Osteocyte (in vitro differentiated cells): ENCODE measurements around the gene SPECC1. TPM values are rescaled to one million over a fixed set of nuclear protein-coding genes. Genes with fewer than 3 reads are reported as not detected.

Experiments
- DNase-seq: peaks from one replicate; pipeline ENCODE4 v3.0.0; 2021; ENCODE audit warnings: mixed read lengths; ENCODE audit not compliant: unreplicated experiment; ENCODE audit errors: extremely low spot score
- H3K27ac Mint-ChIP-seq: one replicate; pipeline ENCODE4 v1.8.0; 2021; ENCODE audit warnings: mild to moderate bottlenecking, mixed read lengths; ENCODE audit not compliant: unreplicated experiment
- H3K27me3 Mint-ChIP-seq: one replicate; pipeline ENCODE4 v1.8.0; 2021; ENCODE audit warnings: mixed read lengths; ENCODE audit not compliant: unreplicated experiment
- H3K36me3 Mint-ChIP-seq: one replicate; pipeline ENCODE4 v1.8.0; 2021; ENCODE audit warnings: mixed read lengths; ENCODE audit not compliant: unreplicated experiment
- H3K4me1 Mint-ChIP-seq: one replicate; pipeline ENCODE4 v1.8.0; 2021; ENCODE audit warnings: mixed read lengths; ENCODE audit not compliant: unreplicated experiment
- H3K4me3 Mint-ChIP-seq: one replicate; pipeline ENCODE4 v1.8.0; 2021; ENCODE audit warnings: mild to moderate bottlenecking, moderate library complexity, mixed read lengths; ENCODE audit not compliant: unreplicated experiment
- H3K9me3 Mint-ChIP-seq: one replicate; pipeline ENCODE4 v1.8.0; 2021; ENCODE audit warnings: mixed read lengths; ENCODE audit not compliant: unreplicated experiment
- total RNA-seq: library from RNA; stranded (reverse); gene quantifications from 2 replicates; pipeline ENCODE4 v1.2.1, GENCODE V29; 2021
- TF ChIP-seq, protein P1 (sequence below): fragments of 200-600 bp; sonication (generic); IDR thresholded peaks from 2 replicates; pipeline ENCODE4 v1.5.0; 2021; ENCODE audit warnings: antibody characterized with exemption, mild to moderate bottlenecking, moderate library complexity

The SPECC1 gene
- total RNA-seq, 1 donor from 2014 or later, result 12.1 TPM

- Mint-ChIP-seq H3K36me3 (peaks cover 2% of the 10 kb centered on the region), H3K4me1 (no peaks in the 10 kb centered on the region), H3K27me3 (peaks cover 34% of the 10 kb centered on the region), H3K9me3 (peaks cover 5% of the 10 kb centered on the region), H3K4me3 (no peak overlapping the region), H3K27ac (no peak overlapping the region)
- TF ChIP-seq, protein P1, sequence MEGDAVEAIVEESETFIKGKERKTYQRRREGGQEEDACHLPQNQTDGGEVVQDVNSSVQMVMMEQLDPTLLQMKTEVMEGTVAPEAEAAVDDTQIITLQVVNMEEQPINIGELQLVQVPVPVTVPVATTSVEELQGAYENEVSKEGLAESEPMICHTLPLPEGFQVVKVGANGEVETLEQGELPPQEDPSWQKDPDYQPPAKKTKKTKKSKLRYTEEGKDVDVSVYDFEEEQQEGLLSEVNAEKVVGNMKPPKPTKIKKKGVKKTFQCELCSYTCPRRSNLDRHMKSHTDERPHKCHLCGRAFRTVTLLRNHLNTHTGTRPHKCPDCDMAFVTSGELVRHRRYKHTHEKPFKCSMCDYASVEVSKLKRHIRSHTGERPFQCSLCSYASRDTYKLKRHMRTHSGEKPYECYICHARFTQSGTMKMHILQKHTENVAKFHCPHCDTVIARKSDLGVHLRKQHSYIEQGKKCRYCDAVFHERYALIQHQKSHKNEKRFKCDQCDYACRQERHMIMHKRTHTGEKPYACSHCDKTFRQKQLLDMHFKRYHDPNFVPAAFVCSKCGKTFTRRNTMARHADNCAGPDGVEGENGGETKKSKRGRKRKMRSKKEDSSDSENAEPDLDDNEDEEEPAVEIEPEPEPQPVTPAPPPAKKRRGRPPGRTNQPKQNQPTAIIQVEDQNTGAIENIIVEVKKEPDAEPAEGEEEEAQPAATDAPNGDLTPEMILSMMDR, result no peak
- DNase-seq, result no peak
These were observed 136.4 kb downstream of the SPECC1 start for GRCh38 chr17:20145567-20145966.

- H3K4me3 Mint-ChIP-seq, result no peak overlapping the region
- H3K27ac Mint-ChIP-seq, result no peak overlapping the region
- H3K27me3 Mint-ChIP-seq, result peaks cover 28% of the 10 kb centered on the region
- peaks cover 5% of the 10 kb centered on the region for H3K9me3 Mint-ChIP-seq
- no peaks in the 10 kb centered on the region for H3K36me3 Mint-ChIP-seq
- DNase-seq, result no peak
- TF ChIP-seq, protein P1, result no peak
- H3K4me1 Mint-ChIP-seq, result no peaks in the 10 kb centered on the region
These were observed 140.1 kb downstream of the SPECC1 start for GRCh38 chr17:20149251-20149650.

DNA sequence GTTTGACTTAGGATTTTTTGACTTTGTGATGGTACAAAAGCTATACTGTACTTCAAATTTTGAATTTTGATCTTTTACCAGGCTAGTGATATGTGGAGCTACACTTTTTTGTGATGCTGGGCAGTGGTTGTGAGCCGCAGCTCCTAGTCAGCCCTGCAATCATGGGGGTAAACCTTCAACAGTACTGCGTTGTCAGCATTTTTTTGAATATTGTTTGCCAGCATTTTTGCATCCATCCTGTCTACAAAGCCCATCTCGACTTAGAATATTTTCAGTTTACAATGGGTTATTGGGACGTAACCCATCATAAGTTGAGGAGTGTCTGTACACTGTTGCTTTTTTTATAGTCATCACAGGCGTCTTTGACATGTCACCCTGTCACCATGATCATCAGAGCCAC, 142.0 kb downstream of the SPECC1 start:
- H3K27me3 Mint-ChIP-seq, result peaks cover 16% of the 10 kb centered on the region
- peaks cover 2% of the 10 kb centered on the region for H3K9me3 Mint-ChIP-seq
- H3K27ac Mint-ChIP-seq, result no peak overlapping the region
- TF ChIP-seq, protein P1, result no peak
- no peak overlapping the region for H3K4me3 Mint-ChIP-seq
- no peaks in the 10 kb centered on the region for H3K36me3 Mint-ChIP-seq
- H3K4me1 Mint-ChIP-seq, result peaks cover 3% of the 10 kb centered on the region
- DNase-seq, result no peak

DNA sequence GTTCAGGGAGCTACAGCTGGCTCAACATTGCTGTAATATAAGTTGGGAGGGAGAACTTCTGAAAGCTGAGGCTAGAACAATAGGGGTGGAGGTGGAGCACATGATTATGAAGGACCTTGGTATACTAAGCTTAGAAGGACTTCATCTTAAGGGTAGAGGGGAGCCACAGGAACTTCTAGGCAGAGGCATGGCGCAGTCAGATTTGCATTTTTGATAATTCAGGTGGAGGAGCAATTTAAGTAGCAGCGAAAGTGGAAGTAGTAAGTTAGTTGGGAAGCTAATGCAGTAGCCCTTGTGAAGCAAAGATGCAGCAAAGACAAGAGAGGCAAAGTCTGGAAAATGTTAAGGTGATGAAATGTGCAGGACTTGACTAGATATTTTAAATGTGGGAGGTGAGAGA, 144.1 kb downstream of the SPECC1 start:
- Mint-ChIP-seq H3K36me3 (no peaks in the 10 kb centered on the region), H3K9me3 (no peaks in the 10 kb centered on the region), H3K4me3 (no peak overlapping the region), H3K27me3 (peaks cover 20% of the 10 kb centered on the region), H3K27ac (no peak overlapping the region), H3K4me1 (peaks cover 10% of the 10 kb centered on the region)
- no peak for DNase-seq
- TF ChIP-seq, protein P1, result no peak

- peak; percentile 48 for DNase-seq
- no peak overlapping the region for H3K4me3 Mint-ChIP-seq
- TF ChIP-seq, protein P1, result no peak
- H3K36me3 Mint-ChIP-seq, result peaks cover 2% of the 10 kb centered on the region
- H3K9me3 Mint-ChIP-seq, result no peaks in the 10 kb centered on the region
- peaks cover 15% of the 10 kb centered on the region for H3K27me3 Mint-ChIP-seq
- H3K4me1 Mint-ChIP-seq, result peaks cover 10% of the 10 kb centered on the region
- H3K27ac Mint-ChIP-seq, result no peak overlapping the region
These were observed 145.3 kb downstream of the SPECC1 start for GRCh38 chr17:20154286-20155000.
